ENCODE results near the gene ERCC6L2. TPM values are rescaled to one million over a fixed set of nuclear protein-coding genes. Genes with fewer than 3 reads are reported as not detected.

ERCC6L2 gene
- polyA plus RNA-seq, 1 of the 3 experiments (the other 2 are of a cell fraction) = 10.0 TPM

- POLR2A ChIA-PET = no interaction called here
- H4K20me1 ChIP-seq (ENCODE audit: insufficient read depth) = peaks cover 7% of the 10 kb centered on the region
- H3K4me1 ChIP-seq (ENCODE audit: control insufficient read depth in 1 of 2, insufficient read depth in 2 of 2, low read depth in 1 of 2, low read length in 1 of 2) = peaks cover 0 to 8% of the 10 kb centered on the region in 2 experiments; a peak in 3 of 4 replicates
- peak overlapping the region; percentile 2; the same call in 1 of the 2 replicates for H3K9ac ChIP-seq
- H3K79me2 ChIP-seq (ENCODE audit: insufficient read depth) = no peaks in the 10 kb centered on the region; the same call in none of the 2 replicates
- no peak for DNase-seq
- H3K27me3 ChIP-seq (ENCODE audit: insufficient read depth) = no peaks in the 10 kb centered on the region
- no peak for TF ChIP-seq TCF12 (IDR thresholded peaks at IDR 0.05)
- peak; percentile 19; the same call in 1 of the 2 replicates for TF ChIP-seq GABPA (IDR thresholded peaks at IDR 0.05; ENCODE audit: low read depth)
- H3K9me2 ChIP-seq = no peaks in the 10 kb centered on the region
- CTCF ChIA-PET = no interaction called here
- H3F3A ChIP-seq (replicated peaks; ENCODE audit: insufficient read depth) = peaks cover 16% of the 10 kb centered on the region
- H3K27ac ChIP-seq (ENCODE audit: low read depth in 2 of 2, low read length in 1 of 2) = peak overlapping the region in 1 of 2 experiments; percentile 73; a peak in 2 of 4 replicates
- no peaks in the 10 kb centered on the region for H3K9me3 ChIP-seq
- H3K4me3 ChIP-seq (ENCODE audit: low read depth in 2 of 2, low read length in 1 of 2) = no peak overlapping the region; a peak in 1 of 4 replicates
- 82% methylated on average over 4 of the region's 4 CpGs for WGBS (ENCODE audit: low lambda C conversion rate)
- no peak overlapping the region for H2AFZ ChIP-seq (ENCODE audit: low read depth)
- peaks cover 27 to 42% of the 10 kb centered on the region in 2 experiments for H3K36me3 ChIP-seq (replicated peaks in 1 of 2; ENCODE audit: control insufficient read depth in 1 of 2, insufficient read depth in 2 of 2, low read length in 1 of 2)
- no peak overlapping the region; the same call in 1 of the 2 replicates for H3K4me2 ChIP-seq
These were observed 4.7 kb downstream of the ERCC6L2 start for GRCh38 chr9:95880021-95880690.

GRCh38 chr9:95887926-95888497 lies 12.5 kb downstream of the ERCC6L2 start:
- H3K4me3 ChIP-seq (ENCODE audit: low read depth in 2 of 2, low read length in 1 of 2) = no peak overlapping the region
- peaks cover 8% of the 10 kb centered on the region; the same call in 1 of the 2 replicates for H3K9me3 ChIP-seq
- H2AFZ ChIP-seq (ENCODE audit: low read depth) = no peak overlapping the region
- H3K79me2 ChIP-seq (ENCODE audit: insufficient read depth) = peaks cover 53% of the 10 kb centered on the region
- no peaks in the 10 kb centered on the region for H3K27me3 ChIP-seq (ENCODE audit: insufficient read depth)
- H3K4me2 ChIP-seq = no peak overlapping the region
- H4K20me1 ChIP-seq (ENCODE audit: insufficient read depth) = no peaks in the 10 kb centered on the region
- DNase-seq = no peak
- peaks cover 14% of the 10 kb centered on the region for H3F3A ChIP-seq (replicated peaks; ENCODE audit: insufficient read depth)
- H3K36me3 ChIP-seq (replicated peaks in 1 of 2; ENCODE audit: control insufficient read depth in 1 of 2, insufficient read depth in 2 of 2, low read length in 1 of 2) = peaks cover 34 to 65% of the 10 kb centered on the region in 2 experiments
- TF ChIP-seq ELF1 (IDR thresholded peaks at IDR 0.05) = no peak
- no peak for TF ChIP-seq USF2 (IDR thresholded peaks at IDR 0.05; ENCODE audit: borderline replicate concordance, low read depth, low read length)
- no peak for TF ChIP-seq TAF1 (IDR thresholded peaks at IDR 0.05; ENCODE audit: borderline replicate concordance, low read depth, low read length)
- no peak for TF ChIP-seq SIN3A (IDR thresholded peaks at IDR 0.05; ENCODE audit: borderline replicate concordance, low read depth, low read length)
- TF ChIP-seq PBX3 (IDR thresholded peaks at IDR 0.05) = no peak
- TF ChIP-seq ZBTB33 (IDR thresholded peaks at IDR 0.05; ENCODE audit: borderline replicate concordance, low read depth) = no peak
- no peak for TF ChIP-seq CTCF (IDR thresholded peaks at IDR 0.05)
- TF ChIP-seq RCOR1 (IDR thresholded peaks at IDR 0.05; ENCODE audit: low read length) = no peak
- TF ChIP-seq TCF12 (IDR thresholded peaks at IDR 0.05) = no peak
- no peak for TF ChIP-seq MXI1 (IDR thresholded peaks at IDR 0.05; ENCODE audit: low read depth, low read length)
- TF ChIP-seq FOXJ3 (CRISPR knock-in tag; IDR thresholded peaks at IDR 0.05) = no peak
- no peak for TF ChIP-seq USF1 (IDR thresholded peaks at IDR 0.05; ENCODE audit: borderline replicate concordance, low read depth)
- no peak for TF ChIP-seq GABPA (IDR thresholded peaks at IDR 0.05; ENCODE audit: low read depth)
- TF ChIP-seq RXRA (IDR thresholded peaks at IDR 0.05; ENCODE audit: borderline replicate concordance, low read depth) = no peak
- no peak for TF ChIP-seq POLR2AphosphoS5 (IDR thresholded peaks at IDR 0.05; ENCODE audit: low read depth, low read length)
- no peak for TF ChIP-seq EP300 (IDR thresholded peaks at IDR 0.05; ENCODE audit: borderline replicate concordance in 1 of 2, low read depth in 1 of 2, low read length in 1 of 2)
- TF ChIP-seq MAX (IDR thresholded peaks at IDR 0.05; ENCODE audit: low read depth) = no peak
- TF ChIP-seq FOXM1 (IDR thresholded peaks at IDR 0.05; ENCODE audit: low read depth) = no peak
- H3K9me2 ChIP-seq = no peaks in the 10 kb centered on the region
- ChIA-PET CTCF (interaction anchor here (0.7 kb wide), 1 partner anchor 14 kb away, joined by 3 read pairs; no protein-coding TSS in a partner anchor), POLR2A (no interaction called here)
- H3K4me1 ChIP-seq (ENCODE audit: control insufficient read depth in 1 of 2, insufficient read depth in 2 of 2, low read depth in 1 of 2, low read length in 1 of 2) = no peaks in the 10 kb centered on the region; a peak in 1 of 4 replicates
- H3K9ac ChIP-seq = no peak overlapping the region
- 97% methylated on average over 1 of the region's 1 CpG for WGBS (ENCODE audit: low lambda C conversion rate)
- H3K27ac ChIP-seq (ENCODE audit: low read depth in 2 of 2, low read length in 1 of 2) = no peak overlapping the region

All from SK-N-SH (cell line).